Erythroblast (primary cell): ENCODE measurements around the gene USP53.

Source experiments
- GATA1 ChIP-seq: IDR thresholded peaks from 2 replicates; pipeline ENCODE4 v1.6.1; 2011; ENCODE audit warnings: low read depth, mild to moderate bottlenecking, control low read depth, low read length, moderate library complexity
- POLR2A ChIP-seq: IDR thresholded peaks from 2 replicates; pipeline ENCODE4 v1.6.1; 2011; ENCODE audit warnings: mild to moderate bottlenecking, low read length

DNA sequence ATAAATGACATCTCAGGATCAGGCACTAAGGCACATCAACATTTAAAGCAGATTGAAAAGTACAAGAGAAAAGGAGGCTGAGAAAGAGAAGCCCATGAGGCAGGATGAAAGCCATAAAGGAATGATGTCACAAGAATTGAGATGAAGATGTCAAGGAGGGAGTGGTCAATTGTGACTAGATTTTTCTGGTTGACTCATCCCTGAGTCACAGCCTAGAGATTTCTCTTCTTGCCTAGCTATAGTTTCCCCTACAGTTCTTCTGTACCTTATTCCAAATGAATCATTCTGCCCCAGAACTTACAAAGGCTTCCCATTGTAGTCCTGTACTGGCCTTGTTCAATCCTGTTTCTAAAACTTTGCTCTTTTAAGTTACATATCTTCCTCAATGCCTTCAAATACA is 3.4 kb upstream of the USP53 start:
- TF ChIP-seq POLR2A (no peak), GATA1 (no peak)
